GM19468 (cell line): ENCODE results near the gene METAP1.
"Not testable (repeated sequence)": the region's sequence is repeated elsewhere in the genome, so short reads cannot be mapped to it uniquely, and the experiment has no call there.

Experiments used
- ATAC-seq: cut with Tn5 transposase; IDR thresholded peaks from one replicate; pipeline ENCODE4 v1.9.1; 2021; ENCODE audit warnings: mild to moderate bottlenecking, moderate library complexity, moderate number of reproducible peaks; ENCODE audit not compliant: unreplicated experiment; ENCODE audit errors: extremely low read depth

METAP1 gene

DNA sequence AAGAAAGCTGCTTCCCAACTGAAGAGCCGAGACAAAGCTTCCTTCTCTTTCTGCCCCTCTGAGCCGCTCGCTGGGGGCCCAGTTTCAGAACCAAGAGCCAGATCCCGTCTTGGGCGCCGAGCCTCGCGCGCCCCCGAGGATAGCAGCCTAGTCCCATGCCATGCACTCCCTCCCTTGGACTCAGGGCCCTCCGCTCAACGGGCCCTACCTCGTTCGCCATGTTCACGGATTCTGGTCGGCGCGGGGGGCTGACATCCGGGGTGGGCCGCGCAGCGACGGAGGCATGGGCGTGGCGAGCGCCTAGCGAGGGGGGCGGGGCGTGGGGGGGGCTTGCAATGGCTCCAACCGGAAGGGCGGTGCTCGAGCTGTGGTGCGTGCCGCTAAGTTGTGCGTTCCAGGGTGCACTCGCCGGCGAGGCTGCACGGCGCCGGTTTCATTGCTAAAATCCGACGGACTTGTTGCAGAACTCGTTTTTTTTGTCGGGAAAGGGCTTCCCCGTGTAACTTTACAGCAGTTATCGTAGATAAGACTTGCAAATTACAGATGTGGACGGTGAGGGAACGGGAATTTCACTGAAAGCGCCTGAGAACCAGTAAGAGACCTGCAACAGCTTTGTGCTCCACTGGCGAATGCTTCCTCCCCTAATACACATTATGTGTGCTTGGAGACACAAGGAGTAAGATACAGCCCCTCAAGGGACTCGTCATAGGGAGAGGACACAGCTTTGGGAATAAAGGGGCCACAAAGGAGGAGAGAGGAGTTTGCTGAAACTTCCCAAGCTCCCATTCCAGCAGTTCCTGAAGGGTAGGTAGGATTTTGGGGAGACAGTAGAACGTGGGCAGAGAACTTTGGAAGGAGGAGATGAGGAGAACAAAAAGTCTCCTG lies 93.2 kb downstream of the METAP1 start, which contains the start of gene ADH5:
Gene ADH5 (minus strand): TSS at position 308 of the 885 bp plus-strand sequence. CDS start 88 bp downstream, at position 220.
- peak; percentile 85 for ATAC-seq

DNA sequence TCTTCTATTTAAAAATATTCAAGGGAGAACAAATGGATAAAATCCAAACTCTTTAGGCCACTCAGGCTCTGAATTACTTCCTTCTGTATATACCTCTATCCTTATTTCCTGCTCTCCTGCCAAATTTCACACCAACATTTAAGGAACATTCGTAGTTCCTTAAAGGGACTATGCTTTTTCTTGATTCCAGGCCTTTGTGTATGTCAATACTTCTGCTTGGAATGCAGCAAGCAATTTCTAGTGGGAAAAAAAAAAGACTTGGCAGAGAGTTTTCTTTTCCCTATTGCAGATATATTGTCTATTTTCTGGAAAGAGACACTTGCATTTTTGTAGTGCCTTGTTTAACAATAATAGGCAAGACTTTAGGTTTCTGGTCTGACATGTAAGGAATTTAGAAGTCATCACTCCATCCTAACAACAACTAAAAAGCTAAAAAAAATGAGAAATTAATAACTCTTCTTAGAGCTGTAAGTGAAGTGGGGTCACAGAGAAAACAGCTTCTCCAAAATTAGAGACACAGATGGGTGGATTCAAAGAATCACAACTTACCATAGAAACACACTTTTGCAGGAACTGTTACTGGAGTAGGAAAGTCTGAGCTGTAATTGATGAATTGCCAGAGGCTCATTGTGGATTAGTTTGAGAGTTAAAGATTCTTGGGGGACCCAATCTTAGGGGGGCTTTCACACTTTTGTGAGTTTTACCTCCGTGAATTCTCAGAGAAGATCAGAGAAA lies 95.1 kb downstream of the METAP1 start:
- ATAC-seq: no peak

DNA sequence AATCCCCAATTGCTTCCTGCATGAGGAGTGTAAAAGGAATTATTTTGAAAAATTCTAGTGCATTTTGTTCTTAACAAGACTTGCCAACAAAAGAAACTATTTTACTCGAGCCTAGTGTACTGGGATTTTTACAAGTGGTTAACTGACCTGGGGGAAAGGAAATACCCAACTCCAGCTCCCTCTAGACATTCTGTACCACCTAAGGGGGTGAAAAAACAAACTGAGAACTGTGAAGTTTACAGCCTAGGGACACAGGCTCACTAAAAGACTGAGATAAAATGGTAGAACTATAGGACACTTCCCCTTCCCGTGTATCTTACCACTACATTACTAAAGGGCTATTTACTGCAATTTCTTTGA lies 95.7 kb downstream of the METAP1 start:
- ATAC-seq: no peak

DNA sequence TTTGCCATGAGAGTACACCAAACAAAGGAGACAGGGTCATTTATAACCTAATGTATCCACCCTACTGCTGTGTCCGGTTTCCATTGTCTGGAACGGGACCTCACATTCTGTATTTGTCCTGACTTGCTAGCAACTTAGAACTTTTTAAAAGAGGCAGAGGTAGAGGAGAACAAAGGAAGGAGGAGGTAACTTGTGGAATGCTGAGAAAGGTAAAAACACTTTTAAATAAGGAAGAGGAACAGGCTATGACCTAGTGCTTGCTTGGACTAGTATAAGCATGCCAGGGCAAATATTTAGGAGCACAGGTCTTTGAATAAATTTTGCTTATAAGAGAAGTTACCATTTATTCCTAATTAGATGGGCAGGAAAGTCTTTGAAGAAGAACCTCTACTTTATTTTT lies 96.3 kb downstream of the METAP1 start:
- ATAC-seq: not testable (repeated sequence)

DNA sequence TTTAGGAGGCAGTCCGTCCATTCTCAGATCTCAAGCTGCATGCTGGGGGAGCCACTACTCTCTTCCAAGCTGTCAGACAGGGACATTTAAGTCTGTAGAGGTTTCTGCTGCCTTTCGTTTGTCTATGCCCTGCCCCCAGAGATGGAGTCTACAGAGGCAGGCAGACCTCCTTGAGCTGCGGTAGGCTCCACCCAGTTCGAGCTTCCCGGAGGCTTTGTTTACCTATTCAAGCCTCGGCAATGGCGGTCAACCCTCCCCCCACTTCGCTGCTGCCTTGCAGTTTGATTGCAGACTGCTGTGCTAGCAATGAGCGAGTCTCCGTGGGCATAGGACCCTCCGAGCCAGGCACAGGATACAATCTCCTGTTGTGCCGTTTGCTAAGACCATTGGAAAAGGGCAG lies 103.8 kb downstream of the METAP1 start:
- no peak for ATAC-seq

DNA sequence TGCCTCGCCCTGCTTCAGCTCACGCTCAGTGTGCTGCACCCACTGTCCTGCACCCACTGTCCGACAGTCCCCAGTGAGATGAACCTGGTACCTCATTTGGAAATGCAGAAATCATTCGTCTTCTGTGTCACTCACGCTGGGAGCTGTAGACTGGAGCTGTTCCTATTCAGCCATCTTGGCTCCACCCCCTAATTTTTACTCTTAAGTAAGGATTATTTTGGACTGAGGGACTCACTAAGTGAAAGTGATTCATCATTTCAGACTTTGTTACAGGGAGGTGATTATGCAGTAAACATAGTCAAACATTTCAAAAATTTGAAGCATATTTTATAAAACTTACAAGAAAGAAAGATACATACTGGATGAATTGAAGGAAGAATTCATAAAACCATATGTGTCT lies 104.3 kb downstream of the METAP1 start:
- not testable (repeated sequence) for ATAC-seq

DNA sequence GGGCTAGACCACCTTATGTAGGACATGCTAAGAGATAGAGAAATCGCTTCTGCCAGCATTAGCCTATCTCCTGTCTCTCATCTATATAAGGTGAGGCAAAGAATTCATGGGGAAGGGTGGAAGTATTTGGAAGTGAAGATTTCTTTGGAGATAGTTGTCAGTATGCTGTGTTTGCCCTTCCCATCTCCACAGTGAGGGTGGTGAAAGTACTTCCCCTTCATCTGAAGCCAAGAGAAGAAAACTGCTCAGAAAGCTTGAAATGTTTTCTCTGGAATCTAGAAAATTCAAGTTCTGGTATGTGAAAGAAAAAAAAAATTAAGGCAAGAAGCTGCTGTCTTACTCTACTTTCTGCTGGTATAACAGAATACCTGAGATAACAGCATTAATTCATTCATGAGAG lies 105.4 kb downstream of the METAP1 start:
- ATAC-seq: no peak

DNA sequence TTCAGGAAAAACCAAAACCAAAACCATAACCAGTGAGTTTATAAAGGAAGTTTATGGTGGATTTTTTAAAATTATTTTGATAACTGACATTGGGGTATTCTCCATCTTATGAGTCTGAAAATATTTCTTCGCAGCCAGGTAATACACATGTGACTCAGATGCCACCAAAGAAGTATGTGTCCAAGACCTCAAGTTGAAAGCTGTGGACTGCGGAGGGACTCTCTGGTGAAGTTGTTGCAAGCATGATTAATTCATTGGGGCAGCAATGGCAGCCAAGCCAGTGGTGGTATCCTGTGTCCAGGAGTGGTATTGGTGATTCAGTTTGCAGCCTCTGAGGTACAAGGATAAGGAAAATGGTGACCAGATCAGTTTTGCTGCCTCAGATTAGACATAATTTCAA lies 107.1 kb downstream of the METAP1 start:
- ATAC-seq: no peak

DNA sequence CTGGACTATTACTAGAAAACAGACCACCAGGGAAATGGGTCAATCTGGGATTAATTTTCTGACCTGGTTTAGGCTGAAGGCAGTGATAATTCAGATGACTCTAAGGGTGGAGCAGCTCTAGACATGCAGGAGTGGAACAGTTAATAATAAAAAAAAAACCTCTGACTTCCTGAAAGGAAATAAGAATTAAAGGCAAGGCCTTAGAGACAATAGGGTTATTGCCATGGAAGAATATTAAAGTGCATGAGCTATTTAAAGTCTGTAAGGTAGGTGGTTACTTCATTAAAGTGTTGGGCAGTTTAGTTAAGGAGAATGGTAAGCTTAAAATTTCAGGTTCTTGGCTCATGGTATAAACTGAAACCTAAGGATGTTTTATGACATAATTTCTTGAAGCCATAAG lies 107.6 kb downstream of the METAP1 start:
- no peak for ATAC-seq

DNA sequence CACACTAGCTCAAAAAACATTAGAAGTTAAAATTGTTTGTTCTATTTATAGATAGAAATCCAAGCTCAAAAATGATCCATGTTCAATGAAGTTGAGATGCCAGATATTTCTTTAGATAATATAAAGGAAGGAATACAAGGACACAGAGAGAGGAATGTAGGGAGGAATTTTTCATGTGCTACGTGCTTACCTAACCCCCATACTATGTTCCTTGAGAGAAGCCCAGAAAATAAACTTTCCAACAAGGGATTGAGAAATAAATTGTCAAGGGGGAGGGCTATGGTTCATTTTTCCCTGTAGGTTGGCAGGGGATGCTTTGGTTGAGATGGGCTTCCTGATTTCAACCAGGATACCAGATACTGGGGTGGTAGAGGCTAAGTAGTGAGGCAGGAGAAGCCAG lies 108.6 kb downstream of the METAP1 start:
- no peak for ATAC-seq

DNA sequence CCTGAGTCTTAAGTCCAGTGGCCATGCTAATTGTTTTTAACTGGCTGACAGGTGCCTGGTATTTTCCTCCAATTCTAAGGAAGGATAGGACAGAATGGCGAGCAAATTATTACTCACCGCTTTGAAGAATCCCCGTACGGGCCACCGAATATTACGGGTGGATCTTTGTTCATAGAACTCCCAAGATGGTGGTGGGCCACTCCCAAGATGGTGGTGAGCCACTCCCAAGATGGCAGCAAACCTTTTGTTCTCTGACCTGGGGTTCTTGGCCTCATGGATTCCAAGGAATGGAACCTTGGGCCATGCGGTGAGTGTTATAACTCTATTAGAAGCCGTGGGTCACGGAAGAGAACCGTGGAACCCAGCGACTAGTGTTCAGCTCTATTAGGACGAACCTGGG lies 113.8 kb downstream of the METAP1 start:
- ATAC-seq: not testable (repeated sequence)
